ENCODE data around the gene GNAZ. TPM values are rescaled to one million over a fixed set of nuclear protein-coding genes. Genes with fewer than 3 reads are reported as not detected.
A peak's percentile ranks its signal among the peaks of the same experiment; 100 is the strongest.

GNAZ gene
- polyA plus RNA-seq, 6 donors from 2014 or later: 0.39 to 4.7 (median 2.3) TPM; not detected in 1

DNA sequence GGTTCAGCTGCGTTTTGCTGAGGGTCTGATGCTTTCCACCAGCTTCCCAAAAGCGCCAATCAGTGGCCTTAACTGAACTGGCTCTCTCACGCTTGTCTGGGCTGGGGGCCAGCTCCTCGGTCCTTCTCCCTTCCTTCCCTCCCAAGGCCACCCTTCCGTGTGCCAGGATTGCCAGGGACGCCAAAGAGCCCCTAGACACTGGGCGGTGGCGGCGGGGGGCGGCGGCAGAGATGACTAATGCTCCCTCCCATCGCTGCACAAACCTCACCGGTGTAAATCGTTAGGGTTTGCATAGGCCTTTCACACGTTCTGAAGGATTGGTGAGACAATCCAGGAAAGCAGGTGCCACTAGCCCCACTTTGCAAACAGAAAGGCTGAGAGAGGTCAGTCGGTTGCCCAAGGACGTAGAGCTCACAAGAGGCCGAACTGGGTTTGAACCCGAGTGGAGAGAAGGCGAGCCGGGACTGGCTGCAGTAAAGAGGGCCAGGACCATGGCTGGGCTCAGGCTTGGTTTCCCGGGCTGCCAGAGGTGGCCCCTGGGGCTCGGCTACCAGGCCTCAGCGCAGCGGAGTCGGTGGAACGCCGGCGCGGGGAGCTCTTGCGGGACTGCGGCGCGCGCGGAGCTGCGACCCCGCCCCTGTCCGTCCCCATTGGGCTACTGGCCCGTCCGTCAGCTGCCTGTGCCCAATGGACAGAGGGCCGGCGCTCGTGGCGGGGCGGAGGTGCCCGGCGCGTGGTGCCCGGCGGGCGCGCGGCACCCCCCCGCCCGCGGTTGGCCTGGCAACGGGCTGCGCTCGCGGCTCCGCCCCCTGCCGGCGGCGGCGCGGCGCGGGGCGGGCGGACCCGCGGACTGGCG, 589 bp upstream of the GNAZ start:
- Mint-ChIP-seq H3K27me3 (peaks cover 0 to 17% (median 10%) of the 10 kb centered on the region in 3 donors), H3K27ac (peak overlapping the region; percentile 4 to 86 (median 76)), H3K9me3 (no peaks in the 10 kb centered on the region), H3K36me3 (peaks cover 0 to 6% of the 10 kb centered on the region in 2 donors), H3K4me3 (peak overlapping the region; percentile 80 to 92 (median 89)), H3K4me1 (peaks cover 32 to 36% (median 32%) of the 10 kb centered on the region in 3 donors)
- ATAC-seq (ENCODE audit: low read depth in 2 of 2): peak; percentile 93 to 94
- peak; percentile 92 for DNase-seq

GRCh38 chr22:23071230-23072076, 1.1 kb downstream of the GNAZ start:
- peak overlapping the region; percentile 75 to 94 (median 85) for H3K4me3 Mint-ChIP-seq
- peaks cover 0 to 17% (median 10%) of the 10 kb centered on the region in 3 donors for H3K27me3 Mint-ChIP-seq
- peak overlapping the region in 5 of 6 donors; percentile 28 to 88 (median 83) for H3K27ac Mint-ChIP-seq
- no peak for ATAC-seq (ENCODE audit: low read depth in 2 of 2)
- DNase-seq: no peak
- peaks cover 0 to 6% of the 10 kb centered on the region in 2 donors for H3K36me3 Mint-ChIP-seq
- no peaks in the 10 kb centered on the region for H3K9me3 Mint-ChIP-seq
- peaks cover 32 to 40% (median 39%) of the 10 kb centered on the region in 3 donors for H3K4me1 Mint-ChIP-seq

- Mint-ChIP-seq H3K27me3 (peaks cover 3 to 17% (median 10%) of the 10 kb centered on the region in 3 donors), H3K27ac (peak overlapping the region in 1 of 6 donors; percentile 28), H3K9me3 (no peaks in the 10 kb centered on the region), H3K4me1 (peaks cover 32 to 45% (median 37%) of the 10 kb centered on the region in 3 donors), H3K36me3 (peaks cover 0 to 6% of the 10 kb centered on the region in 2 donors), H3K4me3 (peak overlapping the region in 7 of 8 donors; percentile 9 to 94 (median 84))
- DNase-seq: no peak
- no peak for ATAC-seq (ENCODE audit: low read depth in 2 of 2)
Observed at GRCh38 chr22:23072077-23072910, 2.0 kb downstream of the GNAZ start.

DNA sequence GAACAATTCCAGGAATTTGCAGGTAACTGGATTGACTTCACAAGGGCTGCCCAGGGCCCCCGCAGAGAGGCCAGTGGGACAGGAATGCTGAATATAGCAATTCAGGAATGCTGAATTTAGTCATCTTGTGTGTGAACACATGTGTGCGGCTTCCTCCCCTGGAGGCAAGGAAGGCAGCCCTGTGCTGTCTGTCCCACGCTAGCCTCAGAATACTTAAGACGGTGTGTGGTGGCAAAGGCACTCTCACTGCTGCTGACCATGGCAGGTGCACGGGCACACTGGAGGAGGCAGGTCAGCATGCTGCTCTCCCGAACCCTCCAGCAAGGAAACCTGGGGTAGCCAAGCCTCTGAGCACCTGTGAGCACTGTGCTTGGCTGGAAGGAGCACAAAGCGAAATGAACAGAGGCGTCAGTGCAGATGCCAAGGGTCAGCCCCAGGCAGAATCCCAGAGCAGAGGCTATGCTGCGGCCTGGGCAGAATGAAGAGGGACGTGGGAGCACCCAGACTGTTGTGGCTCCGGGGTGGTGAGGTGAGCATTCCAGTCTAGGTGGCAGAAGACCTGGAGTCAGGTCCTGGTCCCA, 2.7 kb downstream of the GNAZ start:
- Mint-ChIP-seq H3K9me3 (no peaks in the 10 kb centered on the region), H3K4me3 (no peak overlapping the region), H3K27me3 (peaks cover 4 to 17% (median 10%) of the 10 kb centered on the region in 3 donors), H3K4me1 (peaks cover 29 to 42% (median 34%) of the 10 kb centered on the region in 3 donors), H3K27ac (no peak overlapping the region), H3K36me3 (peaks cover 0 to 6% of the 10 kb centered on the region in 2 donors)
- DNase-seq (no peak), ATAC-seq (ENCODE audit: low read depth in 2 of 2) (no peak)

DNA sequence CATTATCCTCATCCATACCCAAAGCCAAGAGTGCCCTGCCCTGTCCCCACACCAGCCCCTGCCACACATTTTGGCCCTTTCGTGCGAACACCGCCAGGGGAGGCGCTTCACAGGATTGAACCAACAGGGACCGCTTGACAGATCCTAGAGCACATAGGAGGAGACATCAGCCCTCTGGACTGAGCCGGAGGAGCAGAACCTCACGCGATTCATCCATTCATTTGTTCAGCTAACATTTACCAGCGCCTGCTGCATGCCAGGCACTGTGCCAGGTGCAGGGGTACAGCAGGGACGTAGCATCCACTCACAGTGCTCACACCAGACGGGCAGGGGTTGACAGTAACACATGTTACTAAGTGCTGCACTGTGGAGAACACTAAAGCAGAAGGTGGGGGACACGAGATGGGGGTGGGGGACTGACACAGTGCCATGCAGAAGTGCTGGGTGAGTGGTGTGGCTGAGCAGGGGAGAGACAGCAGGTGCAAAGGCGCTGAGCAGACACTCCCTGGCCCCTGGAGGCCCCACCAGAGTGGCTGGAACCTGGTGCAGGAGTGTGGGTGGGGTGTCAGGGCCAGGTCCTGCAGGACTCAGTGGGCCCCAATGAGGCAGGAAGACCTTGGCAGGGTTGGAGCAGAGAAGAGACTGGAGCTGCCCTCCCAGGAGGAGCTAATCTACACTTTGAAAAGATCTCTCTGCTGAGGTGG, 3.4 kb downstream of the GNAZ start:
- Mint-ChIP-seq H3K36me3 (peaks cover 0 to 6% of the 10 kb centered on the region in 2 donors), H3K27ac (peak overlapping the region in 3 of 6 donors; percentile 11 to 54 (median 46)), H3K4me3 (peak overlapping the region in 5 of 8 donors; percentile 10 to 60 (median 36)), H3K9me3 (no peaks in the 10 kb centered on the region), H3K27me3 (peaks cover 4 to 17% (median 10%) of the 10 kb centered on the region in 3 donors), H3K4me1 (peaks cover 31 to 38% (median 34%) of the 10 kb centered on the region in 3 donors)
- ATAC-seq (ENCODE audit: low read depth in 2 of 2): no peak
- no peak for DNase-seq

GRCh38 chr22:23074451-23074850, 4.1 kb downstream of the GNAZ start:
- Mint-ChIP-seq H3K27me3 (peaks cover 4 to 17% (median 10%) of the 10 kb centered on the region in 3 donors), H3K36me3 (peaks cover 0 to 6% of the 10 kb centered on the region in 2 donors), H3K4me3 (peak overlapping the region in 4 of 8 donors; percentile 25 to 47 (median 34)), H3K4me1 (peaks cover 31 to 39% (median 31%) of the 10 kb centered on the region in 3 donors), H3K27ac (peak overlapping the region in 1 of 6 donors; percentile 95), H3K9me3 (no peaks in the 10 kb centered on the region)
- DNase-seq (no peak), ATAC-seq (ENCODE audit: low read depth in 2 of 2) (no peak)

DNA sequence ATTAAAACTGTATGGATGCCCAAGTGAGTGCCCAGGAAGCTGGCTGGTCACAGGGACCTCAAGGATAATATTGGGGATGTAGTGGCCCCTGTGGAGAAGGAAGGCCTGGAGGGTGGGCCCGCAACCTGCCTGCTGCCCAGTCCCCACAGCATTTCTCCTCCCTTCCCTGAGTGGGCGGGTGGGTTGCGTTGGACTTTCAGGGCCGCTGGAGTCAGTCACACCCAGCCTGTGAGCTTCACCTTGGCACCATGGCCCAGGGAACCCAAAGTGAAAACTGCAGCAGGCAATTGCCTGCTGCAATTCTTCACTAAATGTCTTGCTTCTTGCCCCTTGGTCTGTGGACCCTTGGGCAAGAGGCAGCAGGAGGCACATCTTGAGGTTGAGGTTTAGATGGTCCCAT, 4.7 kb downstream of the GNAZ start:
- Mint-ChIP-seq H3K27ac (peak overlapping the region in 1 of 6 donors; percentile 49), H3K4me3 (no peak overlapping the region), H3K9me3 (no peaks in the 10 kb centered on the region), H3K36me3 (peaks cover 0 to 6% of the 10 kb centered on the region in 2 donors), H3K27me3 (peaks cover 4 to 17% (median 10%) of the 10 kb centered on the region in 3 donors), H3K4me1 (peaks cover 27 to 42% (median 31%) of the 10 kb centered on the region in 3 donors)
- DNase-seq (no peak), ATAC-seq (ENCODE audit: low read depth in 2 of 2) (no peak)

GRCh38 chr22:23075525-23076216, 5.4 kb downstream of the GNAZ start:
- Mint-ChIP-seq H3K4me3 (no peak overlapping the region), H3K9me3 (no peaks in the 10 kb centered on the region), H3K27me3 (peaks cover 4 to 17% (median 10%) of the 10 kb centered on the region in 3 donors), H3K27ac (peak overlapping the region in 1 of 6 donors; percentile 52), H3K36me3 (peaks cover 0 to 6% of the 10 kb centered on the region in 2 donors), H3K4me1 (peaks cover 28 to 47% (median 35%) of the 10 kb centered on the region in 3 donors)
- ATAC-seq (ENCODE audit: low read depth in 2 of 2) (no peak), DNase-seq (no peak)

DNA sequence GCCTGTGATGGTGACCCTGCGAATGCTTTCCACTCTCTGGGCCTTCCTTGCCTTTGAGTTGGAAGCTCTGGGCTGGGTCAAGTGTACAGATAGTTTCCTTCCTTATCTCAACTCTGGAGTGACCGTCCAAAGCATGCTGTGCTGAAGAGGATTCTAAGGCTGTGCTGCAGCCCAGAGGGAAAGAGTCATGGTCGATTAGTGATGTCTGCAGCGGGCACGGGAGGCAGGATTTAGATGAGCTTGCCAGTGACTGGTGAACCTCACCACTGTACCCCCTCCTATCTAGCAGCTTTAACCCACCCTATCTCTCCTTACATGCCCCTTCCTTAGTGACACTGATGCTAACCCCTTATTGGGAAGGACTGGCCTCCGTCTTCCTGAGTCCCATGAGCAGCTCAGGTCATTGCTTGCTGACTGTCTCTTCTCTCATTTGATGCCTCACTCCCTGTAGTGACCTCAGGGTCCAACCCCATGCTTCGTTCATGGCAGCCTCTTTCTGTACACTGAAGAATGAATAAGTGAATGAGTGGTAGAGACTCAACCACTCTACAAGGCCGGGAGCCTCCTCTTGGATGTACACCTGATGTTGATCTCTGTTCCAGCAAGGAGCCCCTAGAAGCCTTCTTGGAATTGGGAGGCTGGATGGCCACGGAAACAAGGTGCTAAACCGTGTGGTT, 6.7 kb downstream of the GNAZ start:
- ATAC-seq (ENCODE audit: low read depth in 2 of 2) (no peak), DNase-seq (no peak)
- Mint-ChIP-seq H3K27ac (peak overlapping the region in 1 of 6 donors; percentile 78), H3K4me1 (peaks cover 21 to 41% (median 31%) of the 10 kb centered on the region in 3 donors), H3K4me3 (no peak overlapping the region), H3K36me3 (peaks cover 0 to 6% of the 10 kb centered on the region in 2 donors), H3K27me3 (peaks cover 4 to 12% (median 10%) of the 10 kb centered on the region in 3 donors), H3K9me3 (no peaks in the 10 kb centered on the region)

DNA sequence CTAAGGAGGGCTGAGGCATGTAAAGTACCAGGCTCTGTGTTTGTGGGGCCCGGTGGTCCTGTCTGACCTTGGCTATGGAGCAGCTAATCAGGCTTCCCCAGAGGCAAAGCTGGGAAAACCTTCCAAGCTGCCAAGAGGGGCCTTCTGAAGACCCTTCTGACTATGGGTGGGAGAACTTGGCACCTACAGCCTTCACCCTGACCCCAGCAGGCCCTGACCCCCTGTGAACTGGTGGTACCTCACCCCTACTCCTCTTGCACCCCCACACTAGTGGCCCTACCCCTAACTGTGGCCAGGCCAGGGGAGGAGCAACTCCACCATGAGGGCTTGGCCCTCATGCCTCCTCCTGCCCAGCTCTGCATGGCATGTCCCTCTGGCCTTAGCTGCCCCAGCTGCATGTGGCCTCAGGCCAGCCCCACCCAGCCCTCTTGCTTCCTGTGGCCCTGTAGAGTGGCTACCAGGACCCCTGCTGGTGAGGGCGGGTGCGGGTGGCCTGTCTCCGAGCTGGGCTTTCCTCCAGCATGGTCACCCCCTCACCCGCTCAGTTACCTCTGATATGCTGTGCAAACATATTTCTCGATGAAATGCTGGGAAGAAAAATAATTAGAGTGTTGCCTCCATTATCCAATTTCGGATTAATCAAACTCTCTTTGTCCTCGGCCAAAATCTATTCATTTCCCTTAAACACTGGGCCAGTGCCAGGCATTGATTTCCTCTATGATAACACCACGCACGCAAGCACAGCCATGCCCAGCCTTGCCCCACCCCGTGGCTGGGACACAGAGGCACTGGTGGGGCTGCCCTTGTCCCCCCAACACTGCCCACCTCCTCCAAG, 7.5 kb downstream of the GNAZ start:
- Mint-ChIP-seq H3K9me3 (no peaks in the 10 kb centered on the region), H3K27me3 (peaks cover 4 to 12% (median 10%) of the 10 kb centered on the region in 3 donors), H3K4me3 (peak overlapping the region in 1 of 8 donors; percentile 6), H3K4me1 (peaks cover 24 to 35% (median 27%) of the 10 kb centered on the region in 3 donors), H3K36me3 (peaks cover 0 to 6% of the 10 kb centered on the region in 2 donors), H3K27ac (peak overlapping the region in 1 of 6 donors; percentile 67)
- no peak for ATAC-seq (ENCODE audit: low read depth in 2 of 2)
- DNase-seq: no peak

Data from naive B cell (primary cell).